Activated T-cell treated with anti-CD3 and anti-CD28 coated beads, Interleukin-2, amount 50 U/mL, for 1 hour (primary cell): ENCODE measurements around the gene ZNF471.
A peak's percentile ranks its signal among the peaks of the same experiment; 100 is the strongest.

Source experiments
- DNase-seq: peaks from one replicate; pipeline ENCODE4 v3.0.0-alpha.2; 2020

ZNF471 gene

DNA sequence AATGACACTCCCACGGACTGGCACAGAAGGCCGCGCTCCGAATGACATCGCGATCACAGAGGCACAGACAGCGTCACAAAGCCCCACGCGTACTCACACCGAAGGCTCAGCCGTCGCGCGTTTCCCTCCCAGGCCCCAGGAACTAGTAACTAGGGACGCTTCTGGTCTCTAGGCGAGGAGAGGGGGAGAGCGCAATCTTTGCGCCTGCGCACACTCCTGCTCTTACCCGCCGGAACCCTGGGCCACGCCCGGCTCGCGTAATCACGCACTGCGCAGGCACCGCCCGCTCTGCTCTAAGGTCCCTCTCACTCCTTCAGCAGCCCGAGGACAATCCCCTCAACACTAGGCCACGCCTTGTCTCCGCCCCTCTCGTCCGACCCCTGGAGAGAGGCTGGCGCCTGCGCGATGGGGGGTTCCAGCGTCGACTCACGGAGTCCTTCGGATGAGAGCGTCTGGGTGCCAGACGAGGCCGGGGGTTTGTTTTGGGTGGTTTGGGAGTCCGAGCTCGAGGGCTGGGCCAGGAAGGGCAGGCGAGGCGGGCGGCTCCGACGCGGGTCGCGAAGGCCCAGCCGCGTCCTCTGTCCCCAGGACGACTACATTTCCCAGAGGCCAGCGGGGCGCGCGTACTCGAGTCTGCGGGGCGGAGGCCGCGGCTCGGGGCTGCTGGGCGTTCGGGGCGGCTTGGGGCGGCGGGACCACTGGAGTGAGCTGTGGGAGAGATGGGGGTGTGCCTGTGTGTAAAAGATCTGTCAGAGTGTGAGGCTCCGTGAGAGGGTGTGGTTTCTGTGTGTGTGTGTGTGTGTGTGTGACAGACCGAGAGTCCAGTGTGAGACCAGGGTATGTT lies at the start of gene ZNF471:
Gene ZNF471 (plus strand): TSS at position 410 of the 844 bp plus-strand sequence. CDS start 3,717 bp downstream, outside the sequence.
- peak; percentile 84 for DNase-seq

DNA sequence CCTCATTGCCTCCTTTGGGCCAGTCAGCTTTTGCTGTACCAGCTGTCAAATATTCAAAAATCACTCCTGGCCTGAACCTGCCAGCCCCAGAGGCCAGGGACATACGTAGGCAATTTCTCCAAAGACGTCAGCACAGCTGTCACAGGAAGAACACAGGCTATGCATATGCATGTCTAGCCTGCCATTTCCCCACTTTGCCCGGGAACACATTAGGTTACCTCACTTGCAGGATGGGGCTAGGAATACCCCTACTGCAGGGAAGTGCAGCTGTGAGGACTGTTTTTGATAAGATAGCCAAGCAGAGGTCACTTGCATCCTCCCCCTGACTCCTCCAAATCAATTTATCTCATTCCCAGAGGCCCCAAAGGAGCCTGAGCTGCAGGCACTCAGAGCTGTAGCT lies 33.3 kb upstream of the ZNF471 start:
- no peak for DNase-seq

DNA sequence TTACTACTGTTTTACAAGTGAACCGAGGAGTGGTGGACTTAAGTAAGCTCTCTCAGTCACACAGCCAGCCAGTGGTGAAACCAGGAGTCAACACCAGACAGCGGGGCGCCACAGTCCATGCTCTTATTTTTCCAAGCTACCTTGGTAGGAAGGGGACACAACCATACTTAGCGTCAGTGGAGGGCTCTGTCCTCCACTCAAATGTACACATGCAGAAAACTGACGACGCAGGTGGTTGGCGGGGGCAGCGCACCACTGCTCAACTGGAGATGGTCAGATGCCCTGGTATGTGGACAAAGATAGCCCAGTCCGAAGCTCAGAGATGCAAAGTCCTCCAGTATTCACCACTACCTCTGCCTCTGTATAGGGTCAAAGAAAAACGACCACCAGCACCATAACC lies 31.6 kb upstream of the ZNF471 start:
- DNase-seq = no peak

DNA sequence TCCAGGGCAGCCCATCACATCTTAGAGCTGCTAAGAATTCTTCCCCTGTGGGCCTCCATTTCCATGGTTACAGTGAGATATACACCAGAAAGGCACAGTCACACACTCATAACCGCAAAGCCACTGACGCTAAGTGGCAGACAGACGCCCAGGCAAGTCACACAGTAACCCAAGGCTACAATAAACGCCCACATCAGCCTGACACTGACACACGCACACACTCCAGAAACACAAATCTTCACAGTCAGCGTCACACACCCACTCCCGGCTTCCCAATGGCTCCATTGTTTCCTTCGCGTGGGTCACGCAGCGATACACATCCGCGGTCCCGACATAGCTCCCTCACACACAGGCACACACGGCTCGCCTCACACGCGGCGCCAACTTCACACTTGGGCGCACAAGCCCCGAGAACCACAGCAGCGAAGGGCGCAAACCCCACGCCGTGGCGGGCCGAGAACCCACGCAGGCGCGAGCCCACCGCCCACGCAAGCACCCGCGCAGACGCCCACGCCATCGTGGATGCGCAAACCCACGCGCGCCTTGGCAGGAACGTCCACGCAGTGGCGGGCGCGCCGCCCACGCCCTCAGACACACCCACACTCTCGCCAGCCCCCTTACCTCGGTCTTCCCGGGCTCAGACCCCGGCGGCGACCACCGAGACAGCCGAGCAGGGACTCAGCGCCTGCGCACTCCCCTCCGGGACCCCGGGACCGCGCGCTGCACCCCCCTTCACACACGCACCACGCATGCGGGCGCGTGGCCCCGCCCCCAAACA lies 30.8 kb upstream of the ZNF471 start, which contains the start of gene ZNF667:
Gene ZNF667 (minus strand): TSS at position 695 of the 778 bp plus-strand sequence. CDS start 14,975 bp downstream, outside the sequence.
- DNase-seq = peak; percentile 35

DNA sequence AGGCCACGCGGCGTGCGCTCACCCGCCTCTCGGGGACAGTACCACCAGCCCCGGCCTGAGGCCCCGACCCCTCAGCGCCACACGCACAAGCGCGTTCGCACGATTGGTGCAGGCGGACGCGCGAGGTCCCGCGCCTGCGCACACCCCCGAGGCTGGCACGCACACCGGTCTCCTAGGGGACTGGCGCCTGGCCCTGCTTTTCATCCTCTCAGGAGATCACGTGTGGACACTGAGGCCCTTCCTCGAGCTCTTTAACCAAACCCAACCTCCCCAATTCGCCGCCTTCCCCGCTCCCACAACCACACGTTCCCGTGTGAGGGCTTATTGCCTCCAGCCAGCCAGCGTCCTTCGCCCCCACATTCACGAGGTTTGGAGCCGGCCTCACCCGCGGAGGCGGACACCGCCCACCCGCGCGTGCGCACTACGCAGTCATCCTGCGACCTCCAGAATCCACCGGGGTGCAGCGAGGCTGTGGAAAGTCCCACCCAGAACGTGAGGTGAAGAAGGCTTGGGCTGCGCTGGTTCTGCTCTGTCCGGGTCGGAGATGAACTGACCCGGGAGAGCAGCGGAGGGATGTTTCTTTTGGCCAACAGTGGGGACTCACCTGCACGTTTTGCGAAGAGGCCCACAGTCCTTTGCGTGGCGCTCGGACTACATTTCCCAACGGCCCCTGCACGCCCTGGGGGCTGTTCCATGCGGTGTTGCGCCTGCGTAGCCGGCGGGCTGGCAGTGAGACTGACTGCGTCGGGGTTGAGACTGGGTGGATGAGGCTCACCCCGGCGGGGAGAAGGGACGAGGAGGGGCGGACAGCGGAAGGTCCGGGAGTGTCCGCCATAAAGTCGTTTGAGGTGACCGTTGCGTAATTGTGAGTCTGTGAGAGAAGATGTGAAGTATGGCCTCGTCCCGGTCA lies 30.0 kb upstream of the ZNF471 start:
- DNase-seq = peak; percentile 67

DNA sequence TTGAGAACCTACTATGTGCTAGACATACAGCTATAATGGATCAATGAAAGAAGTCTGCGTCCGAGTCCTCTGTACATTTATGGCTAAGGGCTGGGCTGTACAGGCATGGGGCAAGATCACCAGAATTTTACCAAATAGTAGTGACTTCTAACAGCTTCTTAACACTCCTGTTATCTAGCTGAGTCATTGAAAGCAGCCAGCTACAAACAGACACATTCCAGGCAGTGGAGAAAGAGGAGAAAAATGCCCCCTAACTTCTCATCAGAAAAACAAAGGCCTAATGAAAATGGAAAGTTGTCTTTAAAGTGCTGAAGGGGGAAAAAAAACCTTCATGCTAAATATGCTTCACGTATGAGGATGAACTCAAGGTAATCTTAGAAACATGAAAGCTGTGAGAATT lies 16.3 kb upstream of the ZNF471 start:
- no peak for DNase-seq

DNA sequence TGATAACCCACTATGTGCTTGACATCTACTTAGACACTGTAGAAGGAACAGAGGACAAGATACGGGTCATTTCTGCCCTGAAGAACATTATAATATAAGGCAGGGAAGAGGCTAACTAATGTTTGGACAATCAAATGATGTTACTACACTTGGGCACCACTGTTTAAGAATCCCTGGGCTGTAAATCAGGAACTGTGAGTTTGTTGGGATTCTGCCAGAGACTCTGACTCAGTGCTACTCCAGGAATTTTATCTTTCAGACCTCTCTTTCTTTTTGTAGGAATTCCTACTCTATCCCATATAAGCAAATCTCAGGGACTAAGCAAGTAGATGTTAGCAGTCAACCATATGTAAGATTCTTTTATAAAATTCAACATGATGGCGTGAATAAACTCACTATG lies 3.1 kb upstream of the ZNF471 start:
- DNase-seq = no peak

DNA sequence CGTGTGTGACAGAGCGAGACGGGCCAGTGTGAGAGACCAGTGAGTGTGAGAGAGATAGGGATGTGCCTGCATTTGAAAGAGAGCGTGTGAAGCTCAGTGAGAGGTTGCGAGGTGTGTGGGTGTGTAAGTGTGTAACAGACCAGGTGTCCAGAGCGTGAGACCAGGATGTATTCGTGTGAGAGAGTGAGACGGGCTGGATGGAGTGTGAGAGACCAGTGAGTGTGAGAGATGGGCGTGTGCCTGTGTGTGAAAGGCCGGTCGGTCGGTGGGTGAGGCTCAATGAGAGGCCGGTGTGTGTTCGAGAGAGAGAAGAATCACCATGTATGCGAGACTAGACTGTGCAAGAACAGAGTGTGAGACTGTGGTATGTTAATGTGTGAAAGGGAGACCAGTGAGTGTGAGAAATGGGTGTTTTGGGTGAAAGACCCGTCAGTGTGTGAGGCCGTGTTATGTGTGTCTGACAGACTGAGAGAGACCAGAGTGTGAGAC lies 679 bp downstream of the ZNF471 start:
- no peak for DNase-seq

DNA sequence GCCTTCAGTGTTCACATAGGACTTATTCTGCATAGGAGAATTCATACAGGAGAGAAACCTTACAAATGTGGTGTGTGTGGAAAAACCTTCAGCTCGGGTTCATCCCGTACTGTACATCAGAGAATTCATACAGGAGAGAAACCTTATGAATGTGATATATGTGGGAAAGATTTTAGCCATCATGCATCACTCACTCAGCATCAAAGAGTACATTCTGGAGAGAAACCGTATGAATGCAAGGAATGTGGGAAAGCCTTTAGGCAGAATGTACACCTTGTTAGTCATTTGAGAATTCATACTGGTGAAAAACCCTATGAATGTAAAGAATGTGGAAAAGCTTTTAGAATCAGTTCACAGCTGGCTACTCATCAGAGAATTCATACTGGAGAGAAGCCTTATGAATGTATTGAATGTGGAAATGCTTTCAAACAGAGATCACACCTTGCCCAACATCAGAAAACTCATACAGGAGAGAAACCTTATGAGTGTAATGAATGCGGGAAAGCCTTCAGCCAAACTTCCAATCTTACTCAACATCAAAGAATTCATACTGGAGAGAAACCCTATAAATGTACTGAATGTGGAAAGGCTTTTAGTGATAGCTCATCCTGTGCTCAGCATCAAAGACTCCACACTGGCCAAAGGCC lies 17.7 kb downstream of the ZNF471 start:
- no peak for DNase-seq

DNA sequence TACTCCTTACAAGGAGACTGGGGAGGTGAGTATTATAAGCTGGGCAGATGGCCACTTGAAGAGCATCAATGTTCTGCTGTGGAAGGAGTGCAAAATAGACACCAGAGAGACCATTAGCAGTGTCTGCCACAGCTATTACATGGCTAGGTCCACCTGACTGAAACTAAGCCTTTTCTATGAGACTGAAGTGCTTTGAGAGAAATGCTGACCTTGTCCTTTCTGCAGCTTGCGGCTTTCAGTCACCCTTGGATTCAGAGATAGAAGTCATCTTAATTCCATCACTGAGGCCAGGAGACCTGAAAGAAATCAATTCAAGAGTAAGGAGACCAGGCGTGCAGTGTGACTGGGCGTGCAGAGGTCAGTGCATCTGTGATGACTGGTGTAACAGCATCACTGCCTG lies 29.8 kb downstream of the ZNF471 start:
- DNase-seq = no peak

DNA sequence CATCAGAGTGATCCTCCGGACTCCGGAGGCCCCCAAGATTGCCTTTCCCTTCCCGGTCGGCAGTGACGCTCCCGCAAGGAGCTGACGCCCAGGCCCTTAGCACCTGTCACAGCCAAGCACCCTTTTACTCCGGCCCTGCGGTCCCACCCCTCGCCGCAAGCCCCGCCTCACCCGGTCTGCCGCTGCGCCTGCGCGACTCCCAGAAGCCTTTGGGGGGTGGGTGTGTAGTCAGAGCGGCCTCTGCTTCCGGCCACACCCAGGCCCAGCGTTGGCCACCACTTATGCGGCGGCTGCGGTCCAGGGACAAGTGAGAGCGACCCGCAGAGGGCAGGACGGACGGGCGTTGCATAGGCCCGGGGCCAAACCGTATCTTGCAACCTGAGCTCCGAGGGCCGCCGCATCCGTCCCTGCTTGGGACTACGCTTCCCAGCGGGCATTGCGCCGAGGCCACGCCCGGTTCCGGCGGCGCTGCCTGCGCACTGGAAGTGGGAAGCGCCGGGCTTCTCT lies 30.7 kb downstream of the ZNF471 start:
- DNase-seq = peak; percentile 90

DNA sequence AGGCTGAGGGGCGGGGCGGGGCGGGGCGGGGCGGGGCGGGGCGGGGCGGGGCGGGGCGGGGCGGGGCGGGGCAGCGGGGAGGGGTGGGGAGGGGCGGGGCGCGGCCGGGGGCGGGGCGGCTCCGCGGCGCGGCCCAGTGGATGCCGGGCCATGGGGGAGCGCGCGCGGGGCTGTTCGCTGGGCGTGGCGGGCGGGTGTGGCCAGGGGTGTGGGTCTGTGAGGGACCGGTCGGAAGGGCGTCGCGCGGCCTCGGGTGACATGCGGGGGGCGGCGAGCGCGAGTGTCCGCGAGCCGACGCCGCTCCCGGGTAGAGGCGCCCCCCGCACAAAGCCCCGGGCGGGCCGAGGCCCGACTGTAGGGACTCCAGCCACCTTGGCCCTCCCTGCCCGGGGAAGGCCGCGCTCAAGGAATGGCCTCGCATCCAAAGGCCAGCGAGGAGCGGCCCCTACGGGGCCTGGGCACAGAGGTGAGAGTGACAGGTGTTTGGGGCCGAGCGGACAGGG lies 31.2 kb downstream of the ZNF471 start, which contains the start of gene ZFP28:
Gene ZFP28 (plus strand): TSS at position 188 of the 503 bp plus-strand sequence. CDS start 71 bp downstream, at position 259.
- DNase-seq = no peak

DNA sequence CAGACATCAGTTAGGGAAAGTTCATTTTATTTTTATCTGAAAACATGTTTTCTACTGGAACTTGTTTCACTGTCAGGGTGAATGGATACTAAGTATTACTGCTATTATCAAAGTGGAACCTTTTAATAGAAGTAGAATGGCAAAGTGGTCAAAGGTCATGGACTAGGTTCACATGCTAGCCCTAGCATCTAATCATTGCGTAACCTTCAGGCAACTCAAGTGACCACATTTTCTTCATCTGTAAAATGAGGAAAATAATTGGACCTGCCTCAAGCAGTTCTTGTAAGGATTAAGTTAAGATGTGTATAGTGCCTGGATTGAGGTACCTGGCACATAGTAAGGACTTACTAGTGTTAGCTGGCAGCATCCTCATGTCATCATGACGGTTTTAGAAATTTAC lies 36.1 kb downstream of the ZNF471 start:
- no peak for DNase-seq

DNA sequence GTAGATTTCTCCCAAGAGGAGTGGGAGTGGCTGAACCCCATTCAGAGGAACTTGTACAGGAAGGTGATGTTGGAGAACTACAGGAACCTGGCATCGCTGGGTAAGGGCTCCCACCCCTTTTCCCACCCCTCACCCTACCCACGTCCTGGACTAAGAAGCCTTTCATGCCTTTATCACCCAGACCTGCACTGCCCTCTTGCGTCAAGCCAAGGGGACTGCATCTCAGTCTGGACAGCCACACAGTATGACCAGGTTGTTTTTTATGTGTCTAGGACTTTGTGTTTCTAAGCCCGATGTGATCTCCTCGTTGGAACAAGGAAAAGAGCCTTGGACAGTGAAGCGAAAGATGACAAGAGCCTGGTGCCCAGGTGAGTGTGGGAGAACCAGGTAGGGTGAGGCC lies 39.9 kb downstream of the ZNF471 start:
- DNase-seq = no peak

DNA sequence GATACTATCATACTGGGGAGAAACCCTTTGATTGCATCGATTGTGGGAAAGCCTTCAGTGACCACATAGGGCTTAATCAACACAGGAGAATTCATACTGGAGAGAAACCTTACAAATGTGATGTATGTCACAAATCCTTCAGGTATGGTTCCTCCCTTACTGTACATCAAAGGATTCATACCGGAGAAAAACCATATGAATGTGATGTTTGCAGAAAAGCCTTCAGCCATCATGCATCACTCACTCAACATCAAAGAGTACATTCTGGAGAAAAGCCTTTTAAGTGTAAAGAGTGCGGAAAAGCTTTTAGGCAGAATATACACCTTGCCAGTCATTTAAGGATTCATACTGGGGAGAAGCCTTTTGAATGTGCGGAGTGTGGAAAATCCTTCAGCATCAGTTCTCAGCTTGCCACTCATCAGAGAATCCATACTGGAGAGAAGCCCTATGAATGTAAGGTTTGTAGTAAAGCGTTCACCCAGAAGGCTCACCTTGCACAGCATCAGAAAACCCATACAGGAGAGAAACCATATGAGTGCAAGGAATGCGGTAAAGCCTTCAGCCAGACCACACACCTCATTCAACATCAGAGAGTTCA lies 46.7 kb downstream of the ZNF471 start:
- no peak for DNase-seq

DNA sequence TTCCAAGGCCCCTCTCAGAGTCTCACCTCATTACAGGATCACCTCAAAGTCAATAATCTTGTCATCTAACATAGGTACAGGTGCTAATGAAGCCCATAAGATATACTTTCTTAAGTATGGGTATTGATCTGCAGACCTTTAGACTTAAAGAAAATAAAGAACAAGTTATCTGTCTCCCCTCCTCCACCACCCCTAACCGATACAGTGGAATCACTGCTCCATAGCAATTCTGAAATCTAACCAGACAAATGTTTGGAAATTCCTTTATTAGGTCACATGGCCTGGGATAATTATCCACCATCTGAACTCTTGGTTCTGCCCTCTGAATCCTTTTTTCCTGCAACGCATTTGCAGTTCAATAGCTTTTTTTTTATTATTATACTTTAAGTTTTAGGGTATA lies 55.1 kb downstream of the ZNF471 start:
- no peak for DNase-seq

DNA sequence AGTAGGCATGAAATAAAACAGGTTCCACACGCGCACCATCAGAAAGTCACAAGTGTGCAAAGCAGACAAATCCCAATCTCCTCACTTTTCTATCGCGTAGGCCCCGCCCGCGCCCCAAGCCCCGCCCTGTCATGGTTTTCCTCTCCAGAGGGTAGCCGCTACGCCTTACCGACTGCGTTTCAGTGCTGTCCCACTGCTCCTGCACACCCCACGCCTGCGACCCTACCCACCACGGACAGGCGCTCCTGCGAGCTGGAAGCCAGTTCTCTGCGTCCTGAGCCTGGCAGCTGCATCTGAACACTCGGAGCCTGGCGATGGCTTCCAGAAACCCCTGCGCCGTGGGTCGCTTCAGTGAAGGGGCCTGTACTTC lies 59.2 kb downstream of the ZNF471 start:
- DNase-seq = no peak

DNA sequence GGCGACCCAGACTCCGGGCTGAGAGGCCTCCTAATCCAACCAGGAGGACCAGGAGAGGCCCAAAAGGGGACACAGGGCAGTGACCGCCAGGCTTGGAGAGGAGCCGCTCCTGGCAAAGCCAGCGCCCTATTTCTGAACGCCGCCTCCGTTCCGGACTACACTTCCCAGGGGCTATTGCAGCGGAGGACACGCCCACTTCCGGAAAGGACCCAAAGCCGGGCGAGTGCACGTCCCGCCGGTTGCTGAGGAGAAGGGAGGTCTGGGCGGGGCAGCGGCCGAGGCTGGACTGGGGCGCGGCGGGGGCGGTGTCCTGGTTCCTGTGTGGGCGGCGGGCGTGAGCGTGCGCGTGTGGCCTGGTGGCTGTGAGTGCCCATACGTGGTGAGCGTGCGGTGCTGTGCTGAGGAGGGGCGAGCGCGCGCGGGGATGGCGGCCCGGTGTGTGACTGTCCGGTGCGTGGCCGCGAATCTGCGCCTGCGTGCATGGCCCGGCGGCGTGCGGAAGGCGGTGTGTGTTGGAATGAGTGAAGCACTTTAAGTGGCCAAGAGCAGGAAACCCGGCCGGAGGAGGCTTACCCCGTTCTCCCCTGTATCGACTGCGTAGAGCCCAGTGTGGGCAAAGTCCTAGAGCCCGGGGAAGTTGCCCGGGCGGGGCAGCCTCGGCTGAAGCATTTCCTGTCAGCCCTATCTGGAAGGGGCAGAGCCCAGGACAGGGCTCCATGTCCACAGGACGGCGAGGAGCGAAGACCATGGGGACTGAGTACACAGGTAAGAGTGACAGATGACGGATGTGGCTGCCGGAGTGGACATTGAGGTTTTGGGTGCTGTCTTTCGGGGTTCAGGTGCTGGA lies 59.8 kb downstream of the ZNF471 start, which contains the start of gene ZNF470:
Gene ZNF470 (plus strand): TSS at position 195 of the 847 bp plus-strand sequence. CDS start 2,844 bp downstream, outside the sequence.
- peak; percentile 87 for DNase-seq

DNA sequence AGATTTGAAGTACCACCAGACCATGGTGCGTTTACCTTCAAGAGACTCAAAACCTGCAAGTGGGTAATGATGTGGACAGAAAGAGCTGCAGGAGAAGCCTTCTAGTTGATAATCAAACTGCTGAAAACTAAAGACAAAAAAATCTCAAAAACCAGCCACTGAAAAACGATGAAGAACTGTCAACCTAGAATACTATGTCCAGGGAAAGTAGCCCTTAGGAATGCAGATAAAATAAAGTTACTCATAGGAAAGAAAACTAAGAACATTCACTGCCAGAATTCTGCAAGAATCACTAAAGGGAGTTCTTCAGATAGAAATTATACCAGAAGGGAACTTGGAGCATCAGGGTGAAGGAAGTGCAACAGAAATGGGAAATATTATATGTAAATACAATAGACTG lies 64.9 kb downstream of the ZNF471 start:
- no peak for DNase-seq

DNA sequence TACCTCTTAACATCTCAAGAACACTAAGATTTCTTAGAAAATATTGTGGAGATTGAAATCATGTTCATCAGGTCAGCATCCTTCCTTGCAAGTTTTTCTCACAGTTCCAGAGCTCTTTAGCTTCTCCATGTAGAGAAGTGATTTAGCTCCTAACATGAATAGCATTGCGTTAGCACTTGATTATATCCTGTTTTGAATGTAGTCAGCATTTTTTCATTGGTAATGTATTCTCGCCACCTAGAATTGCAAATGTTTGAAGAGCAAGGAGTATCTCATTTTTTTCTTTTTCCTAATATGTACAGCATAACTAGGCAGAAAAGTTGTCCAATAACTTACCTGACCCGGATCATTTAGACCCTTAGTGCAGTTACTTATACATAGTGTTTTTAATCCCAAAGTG lies 66.3 kb downstream of the ZNF471 start:
- DNase-seq = no peak
